Measurements from ENCODE around the gene HPS5. TPM values are rescaled to one million over a fixed set of nuclear protein-coding genes. Genes with fewer than 3 reads are reported as not detected.

The HPS5 gene
- 19.2 TPM for total RNA-seq
- polyA plus RNA-seq (ENCODE audit: insufficient read depth in 1 of 8, insufficient read length in 8 of 8, low replicate concordance in 1 of 8), result 10 to 100 TPM in 7 of 8 donors, 1 to 10 TPM in 1; 10.0 to 14.6 (median 11.3) TPM
- long read RNA-seq, donor 1, full-length matches to known transcripts, result 1 of 1 reads
- long read RNA-seq, donor 1, partial matches to known transcripts, result 0 of 1 reads
- long read RNA-seq, donor 1, other reads (novel, unspliced or antisense), result 0 of 1 reads
- long read RNA-seq, donor 2, partial matches to known transcripts, result 97 of 129 reads
- long read RNA-seq, donor 2, other reads (novel, unspliced or antisense), result 32 of 129 reads
- long read RNA-seq, donor 3, partial matches to known transcripts, result 852 of 865 reads
- long read RNA-seq, donor 3, other reads (novel, unspliced or antisense), result 13 of 865 reads
- long read RNA-seq, donor 4, result 0 reads
- long read RNA-seq, donor 5, full-length matches to known transcripts, result 2 of 2 reads
- long read RNA-seq, donor 5, partial matches to known transcripts, result 0 of 2 reads
- long read RNA-seq, donor 5, other reads (novel, unspliced or antisense), result 0 of 2 reads
- long read RNA-seq, donor 6, partial matches to known transcripts, result 5 of 5 reads
- long read RNA-seq, donor 6, other reads (novel, unspliced or antisense), result 0 of 5 reads
- long read RNA-seq, donor 7, result 0 reads
- long read RNA-seq, donor 8, full-length matches to known transcripts, result 1 of 1 reads
- long read RNA-seq, donor 8, partial matches to known transcripts, result 0 of 1 reads
- long read RNA-seq, donor 8, other reads (novel, unspliced or antisense), result 0 of 1 reads
- long read RNA-seq, donor 9, result 0 reads
- long read RNA-seq, donor 10, full-length matches to known transcripts, result 1 of 1 reads
- long read RNA-seq, donor 10, partial matches to known transcripts, result 0 of 1 reads
- long read RNA-seq, donor 10, other reads (novel, unspliced or antisense), result 0 of 1 reads
- long read RNA-seq, donor 11, partial matches to known transcripts, result 0 of 1 reads
- long read RNA-seq, donor 11, other reads (novel, unspliced or antisense), result 0 of 1 reads

- no peaks in the 10 kb centered on the region for H3K9me3 ChIP-seq (replicated peaks; ENCODE audit: control insufficient read depth, low read depth, low read length)
- H3K27me3 ChIP-seq (ENCODE audit: control insufficient read depth, insufficient read depth, low read length), result no peaks in the 10 kb centered on the region
- DNase-seq, result peak; percentile 99
- WGBS (ENCODE audit: insufficient coverage), result 0% methylated on average over 61 of the region's 61 CpGs
- peaks cover 16% of the 10 kb centered on the region for H3K4me1 ChIP-seq (ENCODE audit: control insufficient read depth, insufficient read depth, low read length)
- H3K36me3 ChIP-seq (ENCODE audit: control insufficient read depth, insufficient read depth, low read length), result peaks cover 5% of the 10 kb centered on the region
- H3K27ac ChIP-seq (ENCODE audit: low read length), result peak within 1 kb of the TSS; percentile 98
- peak within 1 kb of the TSS; percentile 87 for H3K4me3 ChIP-seq (ENCODE audit: low read length)
Measured at GRCh38 chr11:18321969-18322711, at the start of gene HPS5, which contains the start of gene GTF2H1. TSS of gene HPS5 (minus strand) at chr11:18322140. CDS start at chr11:18317858, 4,282 bp downstream. TSS of gene GTF2H1 (plus strand) at chr11:18322567. CDS start at chr11:18333075, 10,508 bp downstream.

- Histone ChIP-seq H3K9me3 (replicated peaks; ENCODE audit: control insufficient read depth, low read depth, low read length) (no peaks in the 10 kb centered on the region), H3K36me3 (ENCODE audit: control insufficient read depth, insufficient read depth, low read length) (peaks cover 9% of the 10 kb centered on the region), H3K4me1 (ENCODE audit: control insufficient read depth, insufficient read depth, low read length) (peaks cover 2% of the 10 kb centered on the region), H3K27me3 (ENCODE audit: control insufficient read depth, insufficient read depth, low read length) (no peaks in the 10 kb centered on the region), H3K27ac (ENCODE audit: low read length) (no peak overlapping the region), H3K4me3 (ENCODE audit: low read length) (no peak overlapping the region)
- WGBS (ENCODE audit: insufficient coverage), result no CpG with 5 or more reads among the region's 2 CpGs
- no peak for DNase-seq
Measured at GRCh38 chr11:18371279-18371678, 49.3 kb upstream of the HPS5 start.

- no peak overlapping the region for H3K4me3 ChIP-seq (ENCODE audit: low read length)
- no peaks in the 10 kb centered on the region for H3K9me3 ChIP-seq (replicated peaks; ENCODE audit: control insufficient read depth, low read depth, low read length)
- no peaks in the 10 kb centered on the region for H3K27me3 ChIP-seq (ENCODE audit: control insufficient read depth, insufficient read depth, low read length)
- 80% methylated on average over 1 of the region's 2 CpGs for WGBS (ENCODE audit: insufficient coverage)
- DNase-seq, result peak; percentile 9
- H3K4me1 ChIP-seq (ENCODE audit: control insufficient read depth, insufficient read depth, low read length), result peaks cover 2% of the 10 kb centered on the region
- peak overlapping the region; percentile 38 for H3K27ac ChIP-seq (ENCODE audit: low read length)
- H3K36me3 ChIP-seq (ENCODE audit: control insufficient read depth, insufficient read depth, low read length), result peaks cover 18% of the 10 kb centered on the region
Measured at GRCh38 chr11:18369398-18369797, 47.5 kb upstream of the HPS5 start.

GRCh38 chr11:18368221-18368620 is 46.3 kb upstream of the HPS5 start:
- no CpG with 5 or more reads among the region's 2 CpGs for WGBS (ENCODE audit: insufficient coverage)
- DNase-seq, result no peak
- H3K27me3 ChIP-seq (ENCODE audit: control insufficient read depth, insufficient read depth, low read length), result no peaks in the 10 kb centered on the region
- H3K36me3 ChIP-seq (ENCODE audit: control insufficient read depth, insufficient read depth, low read length), result peaks cover 23% of the 10 kb centered on the region
- H3K27ac ChIP-seq (ENCODE audit: low read length), result no peak overlapping the region
- H3K4me1 ChIP-seq (ENCODE audit: control insufficient read depth, insufficient read depth, low read length), result peaks cover 2% of the 10 kb centered on the region
- H3K4me3 ChIP-seq (ENCODE audit: low read length), result no peak overlapping the region
- no peaks in the 10 kb centered on the region for H3K9me3 ChIP-seq (replicated peaks; ENCODE audit: control insufficient read depth, low read depth, low read length)

- Histone ChIP-seq H3K27ac (ENCODE audit: low read length) (no peak overlapping the region), H3K36me3 (ENCODE audit: control insufficient read depth, insufficient read depth, low read length) (peaks cover 25% of the 10 kb centered on the region), H3K27me3 (ENCODE audit: control insufficient read depth, insufficient read depth, low read length) (no peaks in the 10 kb centered on the region), H3K4me3 (ENCODE audit: low read length) (no peak overlapping the region), H3K9me3 (replicated peaks; ENCODE audit: control insufficient read depth, low read depth, low read length) (no peaks in the 10 kb centered on the region), H3K4me1 (ENCODE audit: control insufficient read depth, insufficient read depth, low read length) (peaks cover 2% of the 10 kb centered on the region)
- DNase-seq, result no peak
- no CpG with 5 or more reads among the region's 3 CpGs for WGBS (ENCODE audit: insufficient coverage)
Measured at GRCh38 chr11:18367431-18367830, 45.5 kb upstream of the HPS5 start.

- Histone ChIP-seq H3K36me3 (ENCODE audit: control insufficient read depth, insufficient read depth, low read length) (peaks cover 35% of the 10 kb centered on the region), H3K27ac (ENCODE audit: low read length) (no peak overlapping the region), H3K9me3 (replicated peaks; ENCODE audit: control insufficient read depth, low read depth, low read length) (no peaks in the 10 kb centered on the region), H3K4me3 (ENCODE audit: low read length) (no peak overlapping the region), H3K27me3 (ENCODE audit: control insufficient read depth, insufficient read depth, low read length) (no peaks in the 10 kb centered on the region), H3K4me1 (ENCODE audit: control insufficient read depth, insufficient read depth, low read length) (peaks cover 2% of the 10 kb centered on the region)
- WGBS (ENCODE audit: insufficient coverage), result 96% methylated on average over 3 of the region's 4 CpGs
- DNase-seq, result peak; percentile 27
Measured at GRCh38 chr11:18366286-18366685, 44.3 kb upstream of the HPS5 start.

- Histone ChIP-seq H3K36me3 (ENCODE audit: control insufficient read depth, insufficient read depth, low read length) (peaks cover 40% of the 10 kb centered on the region), H3K9me3 (replicated peaks; ENCODE audit: control insufficient read depth, low read depth, low read length) (no peaks in the 10 kb centered on the region), H3K4me1 (ENCODE audit: control insufficient read depth, insufficient read depth, low read length) (peaks cover 2% of the 10 kb centered on the region), H3K4me3 (ENCODE audit: low read length) (no peak overlapping the region), H3K27ac (ENCODE audit: low read length) (no peak overlapping the region), H3K27me3 (ENCODE audit: control insufficient read depth, insufficient read depth, low read length) (no peaks in the 10 kb centered on the region)
- DNase-seq, result no peak
- WGBS (ENCODE audit: insufficient coverage), result 94% methylated on average over 3 of the region's 4 CpGs
Measured at GRCh38 chr11:18365741-18366140, 43.8 kb upstream of the HPS5 start.

GRCh38 chr11:18364495-18365073 is 42.6 kb upstream of the HPS5 start:
- Histone ChIP-seq H3K27me3 (ENCODE audit: control insufficient read depth, insufficient read depth, low read length) (no peaks in the 10 kb centered on the region), H3K9me3 (replicated peaks; ENCODE audit: control insufficient read depth, low read depth, low read length) (no peaks in the 10 kb centered on the region), H3K4me3 (ENCODE audit: low read length) (no peak overlapping the region), H3K27ac (ENCODE audit: low read length) (no peak overlapping the region), H3K36me3 (ENCODE audit: control insufficient read depth, insufficient read depth, low read length) (peaks cover 47% of the 10 kb centered on the region), H3K4me1 (ENCODE audit: control insufficient read depth, insufficient read depth, low read length) (peaks cover 2% of the 10 kb centered on the region)
- no peak for DNase-seq
- 94% methylated on average over 2 of the region's 4 CpGs for WGBS (ENCODE audit: insufficient coverage)

GRCh38 chr11:18361154-18361553 is 39.2 kb upstream of the HPS5 start:
- 93% methylated on average over 2 of the region's 5 CpGs for WGBS (ENCODE audit: insufficient coverage)
- no peak overlapping the region for H3K27ac ChIP-seq (ENCODE audit: low read length)
- peaks cover 56% of the 10 kb centered on the region for H3K36me3 ChIP-seq (ENCODE audit: control insufficient read depth, insufficient read depth, low read length)
- H3K9me3 ChIP-seq (replicated peaks; ENCODE audit: control insufficient read depth, low read depth, low read length), result no peaks in the 10 kb centered on the region
- no peaks in the 10 kb centered on the region for H3K27me3 ChIP-seq (ENCODE audit: control insufficient read depth, insufficient read depth, low read length)
- no peak overlapping the region for H3K4me3 ChIP-seq (ENCODE audit: low read length)
- no peaks in the 10 kb centered on the region for H3K4me1 ChIP-seq (ENCODE audit: control insufficient read depth, insufficient read depth, low read length)
- DNase-seq, result no peak

All from muscle of leg (tissue), 16 donors.